GM23338 (cell line): ENCODE data around the gene ULK4. TPM values are rescaled to one million over a fixed set of nuclear protein-coding genes. Genes with fewer than 3 reads are reported as not detected.

ENCODE experiments used
- ATAC-seq: fragments of 200-7000 bp; cut with Tn5 transposase; 3 replicates; pipeline ENCODE4 v1.9.1; 2020
- DNase-seq: peaks from one replicate; pipeline ENCODE4 v3.0.0-alpha.2; 2015; ENCODE audit warnings: low spot score
- H2AFZ ChIP-seq: fragments of 200-600 bp; sonication (generic); 2 replicates; pipeline ENCODE4 v1.8.0; 2016; ENCODE audit warnings: antibody characterized with exemption, mild to moderate bottlenecking, moderate library complexity
- H3F3A ChIP-seq: fragments of 200-600 bp; sonication (generic); replicated peaks from 2 replicates; pipeline ENCODE4 v1.8.0; 2017; ENCODE audit warnings: antibody characterized with exemption, mixed run types, low read depth
- H3K27ac ChIP-seq: fragments of 200-600 bp; sonication (generic); 2 replicates; pipeline ENCODE4 v1.6.1; 2016; ENCODE audit warnings: low read depth
- H3K27me3 ChIP-seq: fragments of 200-600 bp; sonication (generic); 2 replicates; pipeline ENCODE4 v1.8.0; 2016; ENCODE audit warnings: mild to moderate bottlenecking, mixed run types, moderate library complexity; ENCODE audit not compliant: insufficient read depth
- H3K36me3 ChIP-seq: fragments of 200-600 bp; sonication (generic); 2 replicates; pipeline ENCODE4 v1.8.0; 2016; ENCODE audit warnings: mild to moderate bottlenecking; ENCODE audit not compliant: insufficient read depth
- H3K4me1 ChIP-seq: fragments of 200-600 bp; sonication (generic); 2 replicates; pipeline ENCODE4 v1.8.0; 2016; ENCODE audit warnings: mild to moderate bottlenecking, moderate library complexity; ENCODE audit not compliant: insufficient read depth
- H3K4me2 ChIP-seq: fragments of 200-600 bp; sonication (generic); 2 replicates; pipeline ENCODE4 v1.7.1; 2017; ENCODE audit warnings: mixed run types
- H3K4me3 ChIP-seq: fragments of 200-600 bp; sonication (generic); 2 replicates; pipeline ENCODE4 v1.6.1; 2016; ENCODE audit warnings: mixed run types
- H3K79me2 ChIP-seq: fragments of 200-600 bp; sonication (generic); replicated peaks from 2 replicates; pipeline ENCODE4 v1.8.0; 2017; ENCODE audit warnings: mild to moderate bottlenecking; ENCODE audit not compliant: insufficient read depth
- H3K9me2 ChIP-seq: fragments of 200-600 bp; sonication (generic); 2 replicates; pipeline ENCODE4 v1.8.0; 2017; ENCODE audit not compliant: insufficient read depth
- H4K20me1 ChIP-seq: fragments of 200-600 bp; sonication (generic); replicated peaks from 2 replicates; pipeline ENCODE4 v1.8.0; 2017; ENCODE audit warnings: mild to moderate bottlenecking; ENCODE audit not compliant: insufficient read depth
- H3K27ac Mint-ChIP-seq: 2 replicates; pipeline ENCODE4 v1.8.0; 2020; ENCODE audit warnings: inconsistent platforms, mild to moderate bottlenecking, moderate library complexity, mixed read lengths
- H3K27me3 Mint-ChIP-seq: 3 replicates; pipeline ENCODE4 v1.8.0; 2022; ENCODE audit warnings: low read depth, mild to moderate bottlenecking, moderate library complexity, mixed read lengths, inconsistent platforms; ENCODE audit not compliant: insufficient read depth, poor library complexity
- H3K36me3 Mint-ChIP-seq: 3 replicates; pipeline ENCODE4 v1.8.0; 2021; ENCODE audit warnings: low read depth, mild to moderate bottlenecking, inconsistent platforms, moderate library complexity, mixed read lengths
- H3K4me1 Mint-ChIP-seq: 3 replicates; pipeline ENCODE4 v1.8.0; 2020; ENCODE audit warnings: mild to moderate bottlenecking, inconsistent platforms, mixed read lengths
- H3K4me3 Mint-ChIP-seq: 3 replicates; pipeline ENCODE4 v1.8.0; 2021; ENCODE audit warnings: moderate library complexity, mild to moderate bottlenecking, inconsistent platforms, mixed read lengths
- H3K9me3 Mint-ChIP-seq: 3 replicates; pipeline ENCODE4 v1.8.0; 2020; ENCODE audit warnings: moderate library complexity, mild to moderate bottlenecking, inconsistent platforms, mixed read lengths
- CTCF ChIP-seq, 2 experiments: fragments of 200-600 bp in 1 of 2; sonication (generic) in 1 of 2; conservative IDR thresholded peaks; 2 replicates each; pipeline versions ENCODE4 v1.5.1 to v1.6.1; 2016 to 2017; ENCODE audit warnings: antibody characterized with exemption in 2 of 2, low read depth in 2 of 2, mild to moderate bottlenecking in 2 of 2, moderate library complexity in 1 of 2
- ETS1 ChIP-seq: IDR thresholded peaks from 2 replicates; pipeline ENCODE4 v1.6.1; 2016; ENCODE audit warnings: antibody characterized with exemption
- EZH2 ChIP-seq: fragments of 200-600 bp; sonication (generic); IDR thresholded peaks from one replicate; pipeline ENCODE4 v1.8.0; 2017; ENCODE audit warnings: antibody characterized with exemption, mild to moderate bottlenecking, low read depth; ENCODE audit not compliant: unreplicated experiment
- EZH2phosphoT487 ChIP-seq: fragments of 200-600 bp; sonication (generic); IDR thresholded peaks from one replicate; pipeline ENCODE4 v1.8.1; 2018; ENCODE audit warnings: antibody characterized with exemption; ENCODE audit not compliant: unreplicated experiment
- JUNB ChIP-seq: IDR thresholded peaks from one replicate; pipeline ENCODE4 v1.6.1; 2016; ENCODE audit warnings: antibody characterized with exemption; ENCODE audit not compliant: unreplicated experiment
- NANOG ChIP-seq: IDR thresholded peaks from 2 replicates; pipeline ENCODE4 v1.6.1; 2016; ENCODE audit warnings: antibody characterized with exemption, borderline replicate concordance
- POLR2AphosphoS5 ChIP-seq: IDR thresholded peaks from 2 replicates; pipeline ENCODE4 v1.6.1; 2016; ENCODE audit warnings: antibody characterized with exemption, low read depth
- REST ChIP-seq: IDR thresholded peaks from one replicate; pipeline ENCODE4 v1.6.1; 2018; ENCODE audit warnings: antibody characterized with exemption; ENCODE audit not compliant: unreplicated experiment
- STAT1 ChIP-seq: IDR thresholded peaks from one replicate; pipeline ENCODE4 v1.6.1; 2016; ENCODE audit warnings: antibody characterized with exemption; ENCODE audit not compliant: unreplicated experiment
- ZNF114 ChIP-seq: fragments of 250-450 bp; sonication (Bioruptor Pico); IDR thresholded peaks from 2 replicates; pipeline ENCODE4 v1.5.0; 2020; ENCODE audit warnings: mild to moderate bottlenecking, moderate library complexity
- ZNF331 ChIP-seq: fragments of 250-450 bp; sonication (Bioruptor Pico); IDR thresholded peaks from 2 replicates; pipeline ENCODE4 v1.5.0; 2020; ENCODE audit warnings: low read depth, mild to moderate bottlenecking, moderate library complexity
- polyA plus RNA-seq: library from polyadenylated mRNA; unstranded; fragments of >200 nt; fragmentation: Nextera tagmentation; extraction: Ambion mirVana; gene quantifications from 2 replicates; pipeline ENCODE4 v1.2.1, GENCODE V29; 2016
- total RNA-seq: library from RNA; depleted of rRNA; stranded (reverse); fragments of >200 nt; shearing (Covaris generic); gene quantifications from 2 replicates; pipeline ENCODE4 v1.2.3, GENCODE V29; 2014

Gene ULK4
- total and polyA plus RNA-seq, 2 experiments from 2014 or later: 20.8 to 41.4 TPM

DNA sequence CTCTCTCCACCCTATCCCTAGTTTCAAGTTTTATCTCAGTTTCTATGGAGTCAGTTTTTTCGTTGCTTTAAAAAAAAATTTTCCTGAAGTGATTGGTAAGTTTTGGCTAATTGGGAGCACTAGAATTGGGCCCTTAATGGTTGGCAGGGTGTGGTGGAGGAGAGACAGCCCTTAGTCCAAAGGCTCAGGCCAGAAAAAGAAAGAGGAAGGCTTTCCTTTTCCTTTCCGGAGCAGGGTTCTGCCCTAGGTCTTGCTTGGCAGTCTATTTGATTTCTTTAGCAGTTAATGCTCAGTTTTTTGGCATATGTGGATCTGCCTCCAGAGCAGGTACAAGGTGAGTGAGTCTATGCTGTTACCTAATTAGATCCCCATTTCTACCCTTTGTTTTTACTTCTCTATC lies 739.9 kb downstream of the ULK4 start:
- ATAC-seq (no peak), DNase-seq (no peak)
- H3K27ac Mint-ChIP-seq: peak overlapping the region; percentile 45; the same call in 1 of the 2 replicates
- Histone ChIP-seq H4K20me1 (peaks cover 70% of the 10 kb centered on the region), H3K4me3 (no peak overlapping the region), H3K27me3 (no peaks in the 10 kb centered on the region), H3K36me3 (peaks cover 28% of the 10 kb centered on the region), H3K27ac (no peak overlapping the region), H3F3A (no peaks in the 10 kb centered on the region), H3K4me1 (peaks cover 20% of the 10 kb centered on the region), H3K79me2 (peaks cover 100% of the 10 kb centered on the region), H3K9me2 (no peaks in the 10 kb centered on the region), H3K4me2 (no peak overlapping the region), H2AFZ (no peak overlapping the region)
- no peaks in the 10 kb centered on the region for H3K9me3 Mint-ChIP-seq
- peaks cover 38% of the 10 kb centered on the region for H3K4me1 Mint-ChIP-seq
- peaks cover 2% of the 10 kb centered on the region for H3K27me3 Mint-ChIP-seq
- H3K4me3 Mint-ChIP-seq: no peak overlapping the region
- H3K36me3 Mint-ChIP-seq: peaks cover 32% of the 10 kb centered on the region
- TF ChIP-seq ZNF331 (CRISPR knock-in tag) (no peak), NANOG (no peak)

DNA sequence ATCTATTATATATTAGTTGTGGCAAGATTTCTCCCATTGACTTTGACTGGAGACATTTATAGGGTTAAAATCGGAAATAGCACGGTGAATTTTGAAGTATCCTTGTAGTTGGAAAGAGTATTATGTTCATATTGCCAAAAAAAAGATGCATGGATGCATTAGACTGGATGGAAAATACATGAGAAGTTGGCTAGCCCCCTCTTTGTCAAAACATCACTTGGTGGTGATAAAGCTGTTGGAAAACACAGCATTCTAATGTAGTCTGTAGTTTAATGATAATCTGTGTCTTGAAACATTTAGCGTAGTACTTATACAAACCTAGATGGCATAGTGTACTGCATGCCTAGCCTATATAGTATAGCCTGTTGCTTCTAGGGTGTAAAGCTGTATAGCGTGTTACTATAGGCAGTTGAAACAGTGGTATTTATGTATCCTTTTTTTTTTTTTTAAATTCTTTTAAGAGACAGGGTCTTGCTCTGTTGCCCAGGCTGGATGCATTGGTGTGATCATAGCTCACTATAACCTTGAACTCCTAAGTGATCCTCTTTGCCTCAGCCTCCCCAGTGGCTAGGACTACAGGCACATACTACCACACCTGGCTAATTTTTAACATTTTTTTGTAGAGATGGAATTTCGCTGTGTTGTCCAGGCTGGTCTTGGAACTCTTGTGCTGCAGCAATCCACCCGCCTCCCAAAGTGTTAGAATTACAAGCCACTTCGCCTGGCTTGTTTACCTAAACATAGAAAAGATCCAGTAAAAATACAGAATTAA lies 740.8 kb downstream of the ULK4 start:
- peaks cover 65% of the 10 kb centered on the region for H4K20me1 ChIP-seq
- peaks cover 100% of the 10 kb centered on the region for H3K79me2 ChIP-seq
- DNase-seq (no peak), ATAC-seq (no peak)
- no peak overlapping the region for H3K27ac ChIP-seq
- H3F3A ChIP-seq: no peaks in the 10 kb centered on the region
- Mint-ChIP-seq H3K36me3 (peaks cover 23% of the 10 kb centered on the region), H3K27me3 (no peaks in the 10 kb centered on the region), H3K27ac (no peak overlapping the region), H3K9me3 (no peaks in the 10 kb centered on the region), H3K4me1 (peaks cover 45% of the 10 kb centered on the region), H3K4me3 (no peak overlapping the region)
- H3K27me3 ChIP-seq: no peaks in the 10 kb centered on the region
- H2AFZ ChIP-seq: no peak overlapping the region
- no peak overlapping the region for H3K4me3 ChIP-seq
- H3K9me2 ChIP-seq: no peaks in the 10 kb centered on the region
- H3K36me3 ChIP-seq: peaks cover 19% of the 10 kb centered on the region
- peaks cover 28% of the 10 kb centered on the region for H3K4me1 ChIP-seq
- H3K4me2 ChIP-seq: peak overlapping the region; percentile 4; the same call in 1 of the 2 replicates
- TF ChIP-seq POLR2AphosphoS5 (no peak), REST (no peak), ETS1 (no peak), ZNF114 (CRISPR knock-in tag) (no peak), STAT1 (no peak), NANOG (no peak), EZH2phosphoT487 (no peak), JUNB (no peak), CTCF (conservative IDR thresholded peaks at IDR 0.05; ENCODE audit: low read depth in 2 of 2) (no peak), EZH2 (no peak)
